ENCODE data around the gene NTM.

The NTM gene

DNA sequence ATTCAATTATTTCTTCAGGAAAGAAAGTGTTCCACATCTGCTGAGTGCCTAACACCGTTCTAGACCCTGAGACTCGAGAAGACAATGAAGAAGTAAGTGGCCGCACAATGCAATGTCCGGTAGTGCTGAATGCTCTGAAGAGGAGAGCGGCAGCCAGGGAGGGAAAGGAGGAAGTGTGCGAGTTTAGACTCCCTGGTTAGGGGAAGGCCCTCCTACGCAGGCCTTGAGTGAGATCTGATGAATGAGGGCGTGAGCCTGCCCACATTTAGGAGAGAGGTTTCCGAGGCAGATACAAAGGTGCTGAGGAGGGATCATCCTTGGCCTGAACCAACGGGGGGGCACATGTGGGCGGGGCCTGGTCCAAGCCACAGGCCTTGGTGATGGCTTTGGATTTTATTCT is 558.6 kb downstream of the NTM start:
- Histone ChIP-seq H3K27me3 (ENCODE audit: control insufficient read depth, low read length) (no peaks in the 10 kb centered on the region), H3K36me3 (ENCODE audit: control insufficient read depth, low read length) (no peaks in the 10 kb centered on the region), H4K20me1 (ENCODE audit: control insufficient read depth, insufficient read depth, low read depth, low read length) (no peaks in the 10 kb centered on the region), H3K79me2 (ENCODE audit: control insufficient read depth, low read length) (no peaks in the 10 kb centered on the region), H3K4me2 (ENCODE audit: low read length) (no peak overlapping the region), H3K27ac (ENCODE audit: low read depth, low read length) (no peak overlapping the region), H3K4me1 (ENCODE audit: control insufficient read depth, low read length) (no peaks in the 10 kb centered on the region), H3K4me3 (ENCODE audit: low read length) (no peak overlapping the region), H3K9me3 (ENCODE audit: control insufficient read depth, insufficient read depth, low read length) (no peaks in the 10 kb centered on the region), H3K9me2 (replicated peaks; ENCODE audit: control insufficient read depth, low read length) (no peaks in the 10 kb centered on the region), H3F3A (ENCODE audit: control insufficient read depth, insufficient read depth) (no peaks in the 10 kb centered on the region)
- TF ChIP-seq, protein P1, sequence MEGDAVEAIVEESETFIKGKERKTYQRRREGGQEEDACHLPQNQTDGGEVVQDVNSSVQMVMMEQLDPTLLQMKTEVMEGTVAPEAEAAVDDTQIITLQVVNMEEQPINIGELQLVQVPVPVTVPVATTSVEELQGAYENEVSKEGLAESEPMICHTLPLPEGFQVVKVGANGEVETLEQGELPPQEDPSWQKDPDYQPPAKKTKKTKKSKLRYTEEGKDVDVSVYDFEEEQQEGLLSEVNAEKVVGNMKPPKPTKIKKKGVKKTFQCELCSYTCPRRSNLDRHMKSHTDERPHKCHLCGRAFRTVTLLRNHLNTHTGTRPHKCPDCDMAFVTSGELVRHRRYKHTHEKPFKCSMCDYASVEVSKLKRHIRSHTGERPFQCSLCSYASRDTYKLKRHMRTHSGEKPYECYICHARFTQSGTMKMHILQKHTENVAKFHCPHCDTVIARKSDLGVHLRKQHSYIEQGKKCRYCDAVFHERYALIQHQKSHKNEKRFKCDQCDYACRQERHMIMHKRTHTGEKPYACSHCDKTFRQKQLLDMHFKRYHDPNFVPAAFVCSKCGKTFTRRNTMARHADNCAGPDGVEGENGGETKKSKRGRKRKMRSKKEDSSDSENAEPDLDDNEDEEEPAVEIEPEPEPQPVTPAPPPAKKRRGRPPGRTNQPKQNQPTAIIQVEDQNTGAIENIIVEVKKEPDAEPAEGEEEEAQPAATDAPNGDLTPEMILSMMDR (IDR thresholded peaks at IDR 0.05; ENCODE audit: low read depth, low read length, poor library complexity, severe bottlenecking): no peak
- no peak for TF ChIP-seq EZH2phosphoT487 (IDR thresholded peaks at IDR 0.05; ENCODE audit: borderline replicate concordance, low read length)

DNA sequence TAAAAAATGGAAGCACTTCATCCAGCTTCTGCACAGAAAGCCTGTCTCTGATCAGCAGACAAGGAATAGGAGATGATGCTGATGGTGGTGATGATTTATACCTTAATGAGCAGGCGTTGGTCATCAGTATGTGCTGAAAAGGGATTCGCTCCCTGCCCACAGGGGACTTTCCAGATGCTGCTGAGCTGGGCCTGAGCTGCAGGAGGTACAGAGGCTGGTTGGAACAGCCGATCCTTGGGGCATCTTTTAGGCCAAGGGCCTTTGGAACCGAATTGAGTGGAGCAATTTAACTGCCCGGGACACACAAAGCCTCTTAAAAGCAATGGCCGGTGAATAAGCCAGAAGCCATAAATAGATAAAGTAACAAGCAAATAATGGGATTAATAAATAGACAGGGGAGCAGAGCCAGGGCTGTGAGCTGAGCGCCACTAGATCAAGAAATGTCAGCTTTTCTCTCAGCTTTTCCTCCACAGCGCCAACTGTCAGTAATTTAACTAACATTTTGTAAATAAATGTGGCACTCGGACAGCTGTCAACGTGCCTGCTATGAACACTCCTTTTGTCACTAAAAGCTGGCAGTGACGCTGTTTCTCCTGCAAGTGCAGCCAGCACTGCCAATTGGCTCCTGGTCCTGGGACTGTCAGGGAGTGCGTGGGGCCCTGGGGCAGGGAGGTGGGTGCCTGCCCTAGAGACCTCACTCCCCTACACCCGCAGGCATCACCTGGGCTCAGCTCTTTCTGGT is 562.3 kb downstream of the NTM start:
- H3K27me3 ChIP-seq (ENCODE audit: control insufficient read depth, low read length): 0 out of 2 replicates have a peak, but pooled peaks cover 2% of the 10 kb centered on the region
- no peak overlapping the region for H3K4me3 ChIP-seq (ENCODE audit: low read length)
- H3F3A ChIP-seq (ENCODE audit: control insufficient read depth, insufficient read depth): no peaks in the 10 kb centered on the region
- no peak overlapping the region for H3K4me2 ChIP-seq (ENCODE audit: low read length)
- H3K79me2 ChIP-seq (ENCODE audit: control insufficient read depth, low read length): no peaks in the 10 kb centered on the region
- no peaks in the 10 kb centered on the region for H4K20me1 ChIP-seq (ENCODE audit: control insufficient read depth, insufficient read depth, low read depth, low read length)
- TF ChIP-seq, protein P1 (IDR thresholded peaks at IDR 0.05; ENCODE audit: low read depth, low read length, poor library complexity, severe bottlenecking): no peak
- H3K9me2 ChIP-seq (replicated peaks; ENCODE audit: control insufficient read depth, low read length): no peaks in the 10 kb centered on the region
- H3K4me1 ChIP-seq (ENCODE audit: control insufficient read depth, low read length): no peaks in the 10 kb centered on the region
- H3K36me3 ChIP-seq (ENCODE audit: control insufficient read depth, low read length): no peaks in the 10 kb centered on the region
- H3K9me3 ChIP-seq (ENCODE audit: control insufficient read depth, insufficient read depth, low read length): no peaks in the 10 kb centered on the region
- H3K27ac ChIP-seq (ENCODE audit: low read depth, low read length): no peak overlapping the region

- H3F3A ChIP-seq (ENCODE audit: control insufficient read depth, insufficient read depth): no peaks in the 10 kb centered on the region
- H3K4me1 ChIP-seq (ENCODE audit: control insufficient read depth, low read length): no peaks in the 10 kb centered on the region
- H3K4me3 ChIP-seq (ENCODE audit: low read length): no peak overlapping the region
- no peaks in the 10 kb centered on the region for H3K9me3 ChIP-seq (ENCODE audit: control insufficient read depth, insufficient read depth, low read length)
- 0 out of 2 replicates have a peak, but pooled peaks cover 2% of the 10 kb centered on the region for H3K27me3 ChIP-seq (ENCODE audit: control insufficient read depth, low read length)
- no peaks in the 10 kb centered on the region for H3K9me2 ChIP-seq (replicated peaks; ENCODE audit: control insufficient read depth, low read length)
- H4K20me1 ChIP-seq (ENCODE audit: control insufficient read depth, insufficient read depth, low read depth, low read length): no peaks in the 10 kb centered on the region
- no peaks in the 10 kb centered on the region for H3K79me2 ChIP-seq (ENCODE audit: control insufficient read depth, low read length)
- no peak overlapping the region for H3K27ac ChIP-seq (ENCODE audit: low read depth, low read length)
- no peaks in the 10 kb centered on the region for H3K36me3 ChIP-seq (ENCODE audit: control insufficient read depth, low read length)
- TF ChIP-seq, protein P1 (IDR thresholded peaks at IDR 0.05; ENCODE audit: low read depth, low read length, poor library complexity, severe bottlenecking): no peak
- TF ChIP-seq EZH2phosphoT487 (IDR thresholded peaks at IDR 0.05; ENCODE audit: borderline replicate concordance, low read length): no peak
- no peak overlapping the region for H3K4me2 ChIP-seq (ENCODE audit: low read length)
Measured at GRCh38 chr11:131934006-131934405, 563.6 kb downstream of the NTM start.
